Left ventricle myocardium inferior (tissue), 1 donor: ENCODE data around the gene TUNAR. TPM values are rescaled to one million over a fixed set of nuclear protein-coding genes. Genes with fewer than 3 reads are reported as not detected.

ENCODE experiments used
- DNase-seq: peaks from one replicate; pipeline ENCODE4 v3.0.0-alpha.2; 2020
- H3K27ac ChIP-seq: fragments of 200-600 bp; replicated peaks from 2 replicates; pipeline ENCODE4 v1.8.0; 2021
- H3K27me3 ChIP-seq: fragments of 200-600 bp; 2 replicates; pipeline ENCODE4 v1.8.0; 2021; ENCODE audit warnings: low read depth
- H3K36me3 ChIP-seq: fragments of 200-600 bp; 2 replicates; pipeline ENCODE4 v1.8.0; 2021
- H3K4me1 ChIP-seq: fragments of 200-600 bp; 2 replicates; pipeline ENCODE4 v1.8.0; 2021
- H3K4me3 ChIP-seq: fragments of 200-600 bp; 2 replicates; pipeline ENCODE4 v1.8.0; 2021; ENCODE audit warnings: mild to moderate bottlenecking, moderate library complexity
- H3K9me3 ChIP-seq: fragments of 200-600 bp; replicated peaks from 2 replicates; pipeline ENCODE4 v1.8.0; 2021
- intact Hi-C: fragments of 100-400 bp; cut with micrococcal nuclease; formaldehyde crosslinking; loops from one replicate; pipeline ENCODE4 v1.11.0; 2022
- total RNA-seq: library from RNA; stranded (reverse); fragmentation: NEBNext Ultra II Directional; extraction: Animal tissue kit (Norgen Biotek cat#: 25700); gene quantifications from one replicate; pipeline ENCODE4 v1.2.1, GENCODE V29; 2021
- TF ChIP-seq, protein P1 (sequence below): fragments of 200-600 bp; IDR thresholded peaks from 2 replicates; pipeline ENCODE4 v1.8.0; 2021; ENCODE audit warnings: antibody characterized with exemption, mild to moderate bottlenecking, borderline replicate concordance
- donor health status: DM: no; HTN: yes; CAD: no; lungs with severe emphysema.

The TUNAR gene
- total RNA-seq, 1 donor from 2014 or later, result not detected

DNA sequence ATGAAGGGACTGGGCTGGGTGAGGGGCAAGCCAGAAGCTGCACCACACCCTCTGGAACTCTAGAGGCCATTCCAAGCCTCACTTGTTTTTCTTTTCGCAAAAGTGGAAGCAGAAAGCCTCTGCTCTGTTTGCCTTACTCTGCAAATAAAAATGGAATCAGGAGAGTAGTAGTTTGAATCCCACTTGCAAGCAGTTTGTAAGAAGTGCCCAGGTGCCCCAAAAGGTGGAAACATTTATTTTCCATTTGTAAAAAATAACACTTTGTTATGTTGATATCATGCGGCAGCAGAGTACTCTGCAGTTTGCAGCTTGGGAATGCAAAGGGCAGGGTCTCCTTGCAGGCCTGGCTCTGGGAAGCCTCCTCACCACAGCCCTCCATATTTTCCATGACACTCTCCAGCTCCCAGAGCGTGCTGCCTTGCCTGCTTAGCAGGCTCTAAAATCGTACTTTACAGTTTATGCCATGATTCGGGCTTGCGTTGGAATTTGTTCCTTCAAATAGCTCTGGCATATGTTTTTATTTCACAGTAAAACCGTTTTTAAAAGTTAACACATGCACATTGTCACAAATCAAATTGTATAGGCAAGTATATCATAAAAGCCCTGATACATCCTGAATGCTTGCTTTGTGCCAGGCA, 20.0 kb downstream of the TUNAR start:
- H3K4me1 ChIP-seq, result no peaks in the 10 kb centered on the region
- H3K36me3 ChIP-seq, result no peaks in the 10 kb centered on the region
- peaks cover 4% of the 10 kb centered on the region for H3K9me3 ChIP-seq
- intact Hi-C loops, result no loop called here
- no peak overlapping the region for H3K27ac ChIP-seq
- DNase-seq, result no peak
- no peak overlapping the region for H3K4me3 ChIP-seq
- peaks cover 84% of the 10 kb centered on the region for H3K27me3 ChIP-seq
- TF ChIP-seq, protein P1, sequence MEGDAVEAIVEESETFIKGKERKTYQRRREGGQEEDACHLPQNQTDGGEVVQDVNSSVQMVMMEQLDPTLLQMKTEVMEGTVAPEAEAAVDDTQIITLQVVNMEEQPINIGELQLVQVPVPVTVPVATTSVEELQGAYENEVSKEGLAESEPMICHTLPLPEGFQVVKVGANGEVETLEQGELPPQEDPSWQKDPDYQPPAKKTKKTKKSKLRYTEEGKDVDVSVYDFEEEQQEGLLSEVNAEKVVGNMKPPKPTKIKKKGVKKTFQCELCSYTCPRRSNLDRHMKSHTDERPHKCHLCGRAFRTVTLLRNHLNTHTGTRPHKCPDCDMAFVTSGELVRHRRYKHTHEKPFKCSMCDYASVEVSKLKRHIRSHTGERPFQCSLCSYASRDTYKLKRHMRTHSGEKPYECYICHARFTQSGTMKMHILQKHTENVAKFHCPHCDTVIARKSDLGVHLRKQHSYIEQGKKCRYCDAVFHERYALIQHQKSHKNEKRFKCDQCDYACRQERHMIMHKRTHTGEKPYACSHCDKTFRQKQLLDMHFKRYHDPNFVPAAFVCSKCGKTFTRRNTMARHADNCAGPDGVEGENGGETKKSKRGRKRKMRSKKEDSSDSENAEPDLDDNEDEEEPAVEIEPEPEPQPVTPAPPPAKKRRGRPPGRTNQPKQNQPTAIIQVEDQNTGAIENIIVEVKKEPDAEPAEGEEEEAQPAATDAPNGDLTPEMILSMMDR, result no peak

DNA sequence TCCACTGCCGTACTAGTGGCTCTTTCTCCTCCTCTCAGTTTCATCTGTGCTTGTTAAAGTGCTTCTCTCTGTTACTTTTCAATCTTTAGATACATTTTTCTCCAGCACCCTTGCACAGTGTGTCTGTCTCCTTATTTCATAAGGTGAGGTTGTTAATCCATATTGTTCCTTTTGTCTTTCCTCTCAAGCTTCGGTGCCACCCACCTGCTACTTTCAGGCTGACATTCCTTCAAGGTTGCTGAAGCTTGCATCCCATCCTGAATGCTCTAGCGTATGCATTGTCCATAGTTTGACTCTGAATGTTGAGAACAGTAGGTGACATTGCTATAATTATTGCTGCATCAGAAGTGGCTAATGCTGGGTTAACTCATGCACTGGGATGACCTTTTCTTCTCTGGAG, 20.6 kb downstream of the TUNAR start:
- H3K9me3 ChIP-seq, result peaks cover 4% of the 10 kb centered on the region
- H3K4me1 ChIP-seq, result no peaks in the 10 kb centered on the region
- intact Hi-C loops, result no loop called here
- H3K4me3 ChIP-seq, result no peak overlapping the region
- peaks cover 84% of the 10 kb centered on the region for H3K27me3 ChIP-seq
- TF ChIP-seq, protein P1, result no peak
- no peak for DNase-seq
- no peak overlapping the region for H3K27ac ChIP-seq
- no peaks in the 10 kb centered on the region for H3K36me3 ChIP-seq

DNA sequence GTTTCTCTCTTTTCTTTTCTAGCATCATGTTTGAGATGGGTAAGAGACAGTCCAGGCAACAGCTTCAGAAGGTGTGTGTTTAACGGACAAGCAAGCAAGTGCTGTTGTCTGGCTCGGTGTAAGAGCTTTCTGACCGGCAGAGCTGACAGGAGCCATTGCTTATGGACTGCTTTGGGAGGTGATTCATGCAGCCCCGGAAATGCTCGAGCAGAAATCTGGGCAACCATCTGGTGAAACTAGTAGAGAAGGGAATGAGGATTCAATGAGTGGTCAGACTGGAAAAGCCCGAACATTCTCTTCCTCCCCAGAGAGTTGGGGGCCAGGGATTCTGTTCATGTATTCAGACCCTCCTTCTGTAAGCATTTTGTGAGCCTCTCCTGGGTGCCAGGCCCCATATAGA, 24.4 kb downstream of the TUNAR start:
- TF ChIP-seq, protein P1, result no peak
- DNase-seq, result no peak
- Histone ChIP-seq H3K4me1 (no peaks in the 10 kb centered on the region), H3K27ac (no peak overlapping the region), H3K36me3 (no peaks in the 10 kb centered on the region), H3K9me3 (peaks cover 4% of the 10 kb centered on the region), H3K27me3 (peaks cover 65% of the 10 kb centered on the region), H3K4me3 (no peak overlapping the region)
- intact Hi-C loops, result no loop called here

DNA sequence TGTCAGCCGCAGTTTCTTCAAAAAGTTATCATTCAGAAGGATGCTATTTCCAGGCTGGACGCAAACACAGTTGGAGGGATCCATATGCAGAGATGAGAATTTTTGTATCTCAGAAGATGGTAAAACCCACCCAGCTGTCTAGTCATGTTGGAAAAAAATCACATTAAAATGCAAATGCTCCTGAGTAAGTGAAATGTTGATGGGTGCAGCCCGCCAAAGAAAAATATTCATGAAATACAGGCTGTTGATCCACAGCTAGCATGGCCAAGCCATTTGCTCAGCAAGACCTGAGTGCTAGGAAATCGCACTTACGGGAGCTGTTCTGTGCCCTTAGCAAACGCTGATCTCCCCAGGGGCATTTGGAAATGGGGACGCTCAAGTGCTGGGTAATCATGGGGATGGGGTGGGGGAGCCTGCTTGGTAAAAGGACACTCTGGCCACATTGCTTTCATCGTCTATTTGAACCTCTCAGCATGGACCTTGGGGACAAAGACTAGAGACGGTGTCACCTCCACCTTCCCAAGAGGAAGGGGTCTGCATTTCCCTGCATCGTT, 25.7 kb downstream of the TUNAR start:
- no peak overlapping the region for H3K4me3 ChIP-seq
- no peaks in the 10 kb centered on the region for H3K4me1 ChIP-seq
- peaks cover 4% of the 10 kb centered on the region for H3K9me3 ChIP-seq
- TF ChIP-seq, protein P1, result no peak
- H3K36me3 ChIP-seq, result no peaks in the 10 kb centered on the region
- peaks cover 53% of the 10 kb centered on the region for H3K27me3 ChIP-seq
- H3K27ac ChIP-seq, result no peak overlapping the region
- intact Hi-C loops, result no loop called here
- DNase-seq, result no peak

DNA sequence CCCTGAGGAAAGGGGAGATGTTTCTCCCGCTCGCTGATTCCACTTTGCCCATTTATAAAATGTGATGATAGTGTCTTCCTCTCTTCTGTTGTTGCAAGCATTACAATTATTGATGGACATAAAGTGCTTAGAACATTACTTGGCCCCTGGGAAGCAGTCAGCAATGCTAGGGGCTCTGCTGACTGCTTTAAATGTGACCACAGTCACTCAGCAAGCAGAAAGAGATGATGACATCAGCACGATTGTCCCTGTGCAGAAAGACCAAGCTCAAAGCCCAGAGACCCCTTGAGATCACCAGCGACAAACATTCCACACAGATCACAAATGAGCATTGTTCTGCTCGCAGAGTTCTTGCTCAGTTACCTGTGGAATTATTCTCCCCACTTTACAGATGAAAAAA, 26.5 kb downstream of the TUNAR start:
- no peaks in the 10 kb centered on the region for H3K4me1 ChIP-seq
- intact Hi-C loops, result no loop called here
- H3K27ac ChIP-seq, result no peak overlapping the region
- peaks cover 61% of the 10 kb centered on the region for H3K27me3 ChIP-seq
- TF ChIP-seq, protein P1, result no peak
- DNase-seq, result no peak
- H3K9me3 ChIP-seq, result peaks cover 4% of the 10 kb centered on the region
- H3K4me3 ChIP-seq, result no peak overlapping the region
- H3K36me3 ChIP-seq, result no peaks in the 10 kb centered on the region
